Posterior cingulate gyrus (tissue), 11 donors: ENCODE results near the gene APOA4.
"Not testable (repeated sequence)": the region's sequence is repeated elsewhere in the genome, so short reads cannot be mapped to it uniquely, and the experiment has no call there.

Experiments
- DNase-seq, 10 donors: peaks; one replicate each; pipeline versions ENCODE4 v3.0.0 to v3.0.0-alpha.2; 2020 to 2021; ENCODE audit warnings: mixed read lengths in 3 of 10
- intact Hi-C: fragments of 100-400 bp; cut with DNase I; formaldehyde crosslinking; loops from one replicate; pipeline ENCODE4 v1.15.1; 2023

APOA4 gene

GRCh38 chr11:116811194-116811593 lies 11.9 kb downstream of the APOA4 start:
- intact Hi-C loops = no loop called here
- no peak for DNase-seq

- intact Hi-C loops = no loop called here
- DNase-seq = peak in 1 of 10 donors; percentile 63
These were observed 14.6 kb downstream of the APOA4 start for GRCh38 chr11:116808262-116809175.

DNA sequence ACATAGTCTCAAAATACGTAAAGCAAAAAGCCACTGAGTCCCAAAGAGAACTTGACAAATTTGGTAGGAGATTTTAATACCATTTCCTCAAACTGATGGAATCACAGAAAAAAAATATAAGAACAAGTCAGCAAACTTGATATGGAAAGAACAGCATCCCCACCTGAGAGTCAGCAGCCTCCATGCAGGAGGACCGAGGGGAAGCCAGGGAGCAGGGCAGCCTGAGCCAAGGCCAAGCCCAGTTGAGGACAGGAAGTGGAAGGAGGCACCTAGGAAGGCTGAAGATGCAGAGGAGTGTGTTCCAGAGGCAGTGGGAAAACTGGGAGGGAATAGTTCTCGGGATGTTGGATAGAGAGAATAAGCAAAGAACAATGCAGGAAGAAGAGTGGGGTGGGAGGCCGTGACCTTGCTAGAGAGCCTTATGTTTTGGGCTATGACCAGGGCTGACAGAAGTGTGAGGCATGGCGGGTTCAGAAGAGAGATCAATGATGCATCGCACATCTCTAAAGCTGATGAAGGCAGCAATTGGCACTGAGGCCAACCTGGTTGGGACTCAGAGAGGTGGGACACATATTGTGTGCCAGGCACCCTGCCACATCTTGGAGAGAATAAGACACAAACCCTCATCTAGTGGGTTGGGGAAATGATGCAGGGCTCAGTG lies 15.4 kb downstream of the APOA4 start:
- no peak for DNase-seq
- intact Hi-C loops = no loop called here

DNA sequence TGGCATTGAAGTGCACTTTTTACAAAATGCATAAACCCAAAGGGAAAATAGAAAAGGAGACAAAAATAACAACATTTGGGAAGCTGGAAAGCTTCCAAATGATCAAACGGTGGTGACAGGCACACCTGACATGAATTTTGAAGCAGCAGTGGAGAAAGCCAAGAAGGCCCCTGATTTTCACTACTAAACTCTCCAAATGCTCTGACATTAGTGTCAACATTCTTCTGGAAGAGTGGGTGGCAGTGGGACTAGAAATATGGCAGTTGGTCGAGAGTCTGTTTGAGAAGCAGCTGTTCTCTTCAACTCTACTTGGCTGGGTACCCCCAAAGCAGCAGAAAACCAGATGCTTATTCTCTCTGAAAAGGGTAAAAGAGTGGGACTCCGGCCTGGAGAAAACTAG lies 19.1 kb downstream of the APOA4 start:
- DNase-seq = no peak
- intact Hi-C loops = no loop called here

GRCh38 chr11:116801662-116802061 lies 21.4 kb downstream of the APOA4 start:
- DNase-seq, intact Hi-C loops: not testable (repeated sequence)

DNA sequence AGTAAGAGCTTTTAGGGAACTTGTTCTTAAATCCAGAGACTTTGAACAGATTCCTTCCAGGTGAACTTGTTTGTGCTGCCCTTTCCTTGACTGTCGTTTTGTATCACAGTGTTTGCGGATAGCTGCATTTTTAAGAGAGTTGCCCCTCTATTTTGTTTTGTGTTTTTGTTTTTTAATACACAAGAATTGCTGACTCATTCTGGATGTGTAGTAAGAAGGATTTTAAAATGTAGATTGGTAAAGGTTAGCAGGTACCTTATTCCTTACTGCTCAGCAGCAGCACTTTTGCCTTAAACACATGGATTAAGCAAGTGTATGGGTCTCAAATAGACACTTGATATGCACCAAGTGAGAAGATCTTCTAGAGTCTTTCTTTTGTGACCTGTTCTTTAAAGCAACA lies 22.5 kb downstream of the APOA4 start:
- intact Hi-C loops = no loop called here
- no peak for DNase-seq

DNA sequence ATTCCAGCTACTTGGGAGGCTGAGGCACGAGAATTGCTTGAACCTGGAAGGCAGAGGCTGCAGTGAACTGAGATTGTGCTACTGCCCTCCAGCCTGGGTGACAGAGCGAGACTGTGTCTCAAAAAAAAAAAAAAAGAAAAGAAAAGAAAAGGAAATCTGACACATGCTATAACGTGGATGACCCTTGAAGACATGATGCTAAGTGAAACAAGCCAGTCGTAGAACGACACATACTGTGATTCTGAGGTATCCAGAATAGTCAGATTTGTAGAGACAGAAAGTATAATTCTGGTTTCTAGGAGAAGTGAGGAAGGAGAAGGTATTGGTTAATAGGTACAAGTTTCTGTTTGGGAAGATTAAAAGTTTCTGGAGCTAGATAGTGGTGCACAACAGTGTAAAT lies 24.7 kb downstream of the APOA4 start:
- intact Hi-C loops = no loop called here
- DNase-seq = no peak

- no peak for DNase-seq
- intact Hi-C loops = no loop called here
These were observed 25.3 kb downstream of the APOA4 start for GRCh38 chr11:116797816-116798215.

DNA sequence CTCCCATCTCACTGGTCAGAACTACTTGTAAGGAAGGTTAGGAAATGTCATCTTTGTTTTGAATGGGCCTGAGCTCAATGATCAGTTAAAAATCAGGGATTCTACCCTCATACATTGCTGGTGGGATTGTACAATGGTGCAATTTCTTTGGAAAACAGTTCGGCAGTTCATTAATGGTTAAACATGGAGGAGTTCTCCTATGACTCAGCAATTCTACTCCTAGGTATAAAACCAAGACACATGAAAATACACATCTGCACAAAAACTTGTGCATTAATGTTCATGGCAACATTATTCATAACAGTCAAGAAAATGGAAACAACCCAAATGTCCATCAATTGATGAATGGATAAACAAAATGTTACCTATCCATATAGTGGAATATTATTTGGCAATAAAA lies 26.6 kb downstream of the APOA4 start:
- no peak for DNase-seq
- intact Hi-C loops = no loop called here

GRCh38 chr11:116794851-116795250 lies 28.3 kb downstream of the APOA4 start:
- DNase-seq = no peak
- intact Hi-C loops = loop anchor here (5.0 kb wide), 2 partner anchors 42 to 432 kb away; partner anchors contain the start of gene APOA1

GRCh38 chr11:116793772-116794097 lies 29.4 kb downstream of the APOA4 start:
- DNase-seq = no peak
- intact Hi-C loops = loop anchor here (5.0 kb wide), 2 partner anchors 44 to 434 kb away; partner anchors contain the start of gene APOA1

DNA sequence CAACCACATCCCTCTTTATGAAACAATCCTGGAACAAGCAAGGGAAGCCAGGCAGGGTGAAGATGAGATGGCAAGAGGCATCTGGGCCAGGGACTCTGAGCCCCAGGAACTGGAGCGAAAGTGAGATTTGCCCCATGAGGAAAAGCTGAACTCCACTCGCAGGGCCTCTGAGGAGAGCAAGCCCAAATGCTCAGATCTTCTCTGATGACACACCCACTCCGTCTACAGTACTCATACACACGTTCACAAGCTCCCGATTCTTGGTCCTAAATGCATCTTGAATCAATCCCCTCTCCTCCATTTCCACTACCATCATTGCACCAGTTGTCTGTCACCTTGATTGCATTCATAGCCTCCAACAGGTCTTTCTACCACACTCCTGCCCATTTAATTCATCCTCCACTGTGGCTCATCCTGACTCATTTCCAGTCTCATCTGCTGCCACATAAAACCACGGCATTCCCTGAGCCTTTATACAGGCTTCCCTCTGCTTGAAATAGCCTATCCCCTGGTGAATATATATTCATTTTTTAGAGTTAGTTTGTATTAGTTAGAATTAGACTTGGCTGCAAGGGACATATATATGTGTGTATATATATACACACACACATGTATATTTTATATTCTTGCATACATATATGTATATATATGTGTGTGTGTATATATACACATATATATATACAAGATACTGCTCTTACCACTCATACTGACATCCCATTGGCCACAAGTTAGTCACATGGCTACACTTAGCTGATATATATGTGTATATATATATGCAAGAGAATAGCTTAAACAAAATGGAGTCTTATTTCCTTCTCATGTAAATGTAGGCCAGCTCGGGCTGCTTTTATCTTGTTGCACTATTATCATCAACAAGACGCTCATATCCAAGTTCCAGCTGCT lies 30.0 kb downstream of the APOA4 start:
- intact Hi-C loops = loop anchor here (5.0 kb wide), 2 partner anchors 44 to 434 kb away; partner anchors contain the start of gene APOA1
- DNase-seq = no peak

DNA sequence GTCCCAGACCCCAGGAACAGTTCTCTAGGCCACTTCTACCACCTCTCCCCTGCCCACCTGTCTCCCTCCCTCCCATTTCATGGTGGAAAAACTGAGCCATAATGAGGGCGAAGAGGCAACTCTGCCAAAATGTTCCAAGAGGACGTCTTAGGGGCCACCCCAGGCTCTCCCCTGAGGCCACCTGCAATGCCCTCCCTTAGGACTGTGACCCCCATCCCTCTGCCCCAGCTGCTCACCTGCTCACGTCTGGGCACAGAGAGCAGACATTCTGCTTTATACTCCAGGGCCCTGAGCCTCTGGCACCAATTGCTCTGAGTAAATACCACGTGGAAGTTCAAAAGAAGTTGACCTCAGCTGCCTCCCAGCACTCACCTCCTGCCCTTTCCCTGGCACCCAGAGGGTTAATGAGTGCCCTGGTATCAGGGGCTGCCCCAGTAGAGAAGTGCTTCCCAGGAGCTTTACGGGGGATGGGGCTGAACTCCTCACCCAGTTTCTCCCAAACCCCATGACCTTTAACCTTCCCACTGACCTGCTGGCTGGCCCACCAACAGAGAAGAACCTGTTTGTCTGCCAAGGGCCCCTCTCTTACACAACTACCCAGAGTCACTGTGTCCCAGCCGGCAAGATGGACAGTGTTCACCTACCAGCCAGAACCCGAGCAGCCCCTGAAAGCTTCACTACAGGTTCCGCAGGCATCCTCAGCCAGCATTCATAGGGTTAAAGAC lies 30.8 kb downstream of the APOA4 start:
- intact Hi-C loops = loop anchor here (5.0 kb wide), 2 partner anchors 45 to 435 kb away; partner anchors contain the start of gene APOA1
- no peak for DNase-seq

DNA sequence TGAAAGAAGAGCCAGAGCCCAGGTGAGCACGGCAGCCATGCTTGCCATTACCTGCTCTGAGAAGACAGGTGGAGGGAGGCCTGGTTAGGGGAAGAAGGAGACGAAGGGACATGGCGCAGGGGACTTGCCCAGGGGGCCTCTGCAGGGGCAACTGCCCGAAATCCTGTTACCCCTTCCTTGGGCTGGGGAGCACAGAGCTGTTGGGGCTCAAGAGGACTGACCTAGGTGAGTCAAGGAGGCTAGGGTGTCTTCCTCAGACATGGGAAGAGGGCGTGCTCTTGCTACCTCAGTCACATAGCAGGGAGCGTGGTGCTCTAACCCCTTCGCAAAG lies 31.3 kb downstream of the APOA4 start, which contains the start of gene APOA5:
APOA5 (minus strand) TSS at position 67 of the 331 bp plus-strand sequence; CDS start at position 48, 19 bp downstream.
- intact Hi-C loops = loop anchor here (1.0 to 5.0 kb wide), 3 partner anchors 46 to 436 kb away; partner anchors contain the start of gene APOA1
- DNase-seq = no peak

- DNase-seq = peak; percentile 65 to 97 (median 88)
- intact Hi-C loops = loop anchor here (1.0 to 5.0 kb wide), 3 partner anchors 46 to 436 kb away; partner anchors contain the start of gene APOA1
These were observed 31.9 kb downstream of the APOA4 start for GRCh38 chr11:116791002-116791812.

GRCh38 chr11:116790167-116791001 lies 32.7 kb downstream of the APOA4 start:
- DNase-seq = no peak
- intact Hi-C loops = loop anchor here (1.0 to 5.0 kb wide), 3 partner anchors 47 to 437 kb away; partner anchors contain the start of gene APOA1

DNA sequence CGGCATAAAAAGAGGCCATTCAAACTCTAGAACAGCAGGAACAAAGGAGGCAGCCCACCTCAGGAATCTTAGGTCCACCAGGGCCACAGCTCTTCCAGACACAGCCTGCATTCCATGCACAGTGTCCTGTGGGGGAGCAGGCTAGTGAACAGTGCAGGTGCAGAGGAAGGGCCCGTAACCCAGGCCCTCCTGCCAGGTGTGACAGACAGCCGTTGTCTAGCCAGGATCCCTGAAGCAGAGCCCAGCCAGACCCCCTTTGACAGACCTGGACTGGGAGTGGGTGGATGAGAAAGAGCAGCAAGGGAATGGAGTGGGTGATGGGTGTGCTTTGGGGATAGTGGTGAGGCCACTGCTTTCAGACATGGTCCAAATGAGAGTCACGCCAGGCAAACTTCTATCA lies 34.1 kb downstream of the APOA4 start:
- DNase-seq = no peak
- intact Hi-C loops = no loop called here

GRCh38 chr11:116788534-116788933 lies 34.6 kb downstream of the APOA4 start:
- intact Hi-C loops = no loop called here
- no peak for DNase-seq
